IPS-18c (cell line): ENCODE measurements around the gene FGF5.
"Not testable (repeated sequence)": the region's sequence is repeated elsewhere in the genome, so short reads cannot be mapped to it uniquely, and the experiment has no call there.

Experiments used
- H3K4me3 ChIP-seq: 2 replicates; pipeline ENCODE4 v1.7.0; 2013; ENCODE audit warnings: low read depth, mild to moderate bottlenecking, low read length, moderate library complexity; ENCODE audit not compliant: insufficient read depth
- H3K9me3 ChIP-seq: one replicate; pipeline ENCODE4 v1.6.1; 2013; ENCODE audit warnings: mild to moderate bottlenecking, low read length, moderate library complexity; ENCODE audit not compliant: control insufficient read depth, insufficient read depth

Gene FGF5

GRCh38 chr4:80268936-80269335 is 2.5 kb downstream of the FGF5 start:
- H3K4me3 ChIP-seq, result no peak overlapping the region

DNA sequence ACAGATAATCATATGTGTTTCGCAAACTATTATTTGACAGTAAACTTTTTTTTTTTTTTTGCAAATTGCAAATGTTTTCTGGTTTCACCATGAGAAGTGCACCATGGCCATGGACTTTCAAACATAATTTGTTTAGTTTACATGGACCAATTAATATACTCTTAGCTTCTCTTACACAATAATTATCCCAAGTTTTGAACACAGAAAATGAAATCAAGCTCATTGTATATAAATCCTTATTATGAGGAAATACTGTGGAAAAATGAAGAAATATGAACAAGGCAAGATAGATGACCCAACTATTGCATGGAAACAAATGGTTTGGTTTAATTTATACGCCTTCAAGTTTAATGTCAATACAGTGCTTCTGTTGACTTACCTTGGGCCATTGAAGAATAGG is 3.9 kb downstream of the FGF5 start:
- no peaks in the 10 kb centered on the region for H3K9me3 ChIP-seq
- H3K4me3 ChIP-seq, result no peak overlapping the region

More at GRCh38 chr4:80268936-80269335, 2.5 kb downstream of the FGF5 start:
- no peaks in the 10 kb centered on the region for H3K9me3 ChIP-seq

GRCh38 chr4:80270868-80271267 is 4.4 kb downstream of the FGF5 start:
- Histone ChIP-seq H3K4me3 (no peak overlapping the region), H3K9me3 (no peaks in the 10 kb centered on the region)

DNA sequence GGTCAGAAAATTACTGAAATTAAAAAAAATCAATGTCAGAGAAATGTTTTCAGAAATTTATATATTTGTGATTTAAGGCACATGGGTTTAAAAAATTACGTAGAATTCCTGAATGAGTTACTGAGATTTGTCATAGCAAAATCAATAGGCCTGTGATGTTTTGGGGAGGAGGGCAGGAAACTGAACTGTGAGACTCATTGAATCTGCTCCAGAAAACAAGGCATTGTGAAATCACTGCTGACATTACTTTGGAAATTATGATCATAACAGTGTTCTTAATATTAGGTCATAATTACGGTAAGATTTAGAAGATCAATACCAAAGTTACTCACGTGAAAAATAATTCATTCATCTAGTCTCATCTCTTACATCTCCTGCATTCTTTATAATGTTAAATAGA is 5.3 kb downstream of the FGF5 start:
- Histone ChIP-seq H3K4me3 (no peak overlapping the region), H3K9me3 (no peaks in the 10 kb centered on the region)

DNA sequence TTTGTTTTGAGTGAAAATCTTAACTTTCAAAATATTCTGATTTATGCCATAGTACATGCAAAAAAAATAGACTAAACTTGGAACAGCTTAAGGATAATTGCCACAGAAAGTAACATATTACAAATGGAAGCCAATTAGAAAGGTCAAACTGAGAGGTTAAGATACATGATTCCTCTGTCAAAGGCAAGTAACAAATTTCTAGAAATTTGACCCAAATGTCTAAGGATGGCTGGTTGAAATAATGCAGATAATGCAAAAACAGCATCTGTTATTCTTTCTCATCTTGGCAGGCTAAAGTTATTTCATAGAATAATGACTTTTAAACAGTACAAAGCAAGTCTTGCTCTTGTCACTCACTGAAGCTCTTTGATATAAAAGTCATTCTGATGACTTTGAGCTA is 10.5 kb downstream of the FGF5 start:
- Histone ChIP-seq H3K4me3 (no peak overlapping the region), H3K9me3 (no peaks in the 10 kb centered on the region)

DNA sequence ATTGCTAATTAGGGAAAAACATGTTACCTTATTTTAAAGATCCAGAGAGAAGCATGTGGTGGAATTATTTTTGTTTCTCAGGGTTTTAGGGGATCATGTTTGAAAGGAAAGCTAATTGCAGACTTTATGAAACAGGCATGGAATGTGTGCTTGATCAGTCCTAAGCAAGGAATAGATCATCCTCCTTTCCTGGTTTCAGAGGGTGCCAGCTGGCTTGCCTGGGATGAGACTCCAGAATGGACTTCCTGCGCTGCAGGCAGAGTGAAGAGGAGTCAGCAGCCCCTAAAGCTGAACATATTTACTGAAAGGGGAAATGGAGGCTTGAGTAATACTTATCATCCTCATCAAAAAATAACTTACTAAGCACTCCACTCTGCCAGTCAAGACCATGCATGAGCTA is 13.3 kb downstream of the FGF5 start:
- Histone ChIP-seq H3K4me3 (no peak overlapping the region), H3K9me3 (no peaks in the 10 kb centered on the region)

DNA sequence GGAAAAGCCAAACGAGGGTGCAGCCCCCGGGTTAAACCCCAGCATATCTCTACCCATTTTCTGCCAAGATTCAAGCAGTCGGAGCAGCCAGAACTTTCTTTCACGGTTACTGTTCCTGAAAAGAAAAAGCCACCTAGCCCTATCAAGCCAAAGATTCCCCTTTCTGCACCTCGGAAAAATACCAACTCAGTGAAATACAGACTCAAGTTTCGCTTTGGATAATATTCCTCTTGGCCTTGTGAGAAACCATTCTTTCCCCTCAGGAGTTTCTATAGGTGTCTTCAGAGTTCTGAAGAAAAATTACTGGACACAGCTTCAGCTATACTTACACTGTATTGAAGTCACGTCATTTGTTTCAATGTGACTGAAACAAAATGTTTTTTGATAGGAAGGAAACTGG is 20.0 kb downstream of the FGF5 start:
- H3K4me3 ChIP-seq, result no peak overlapping the region
- no peaks in the 10 kb centered on the region for H3K9me3 ChIP-seq

DNA sequence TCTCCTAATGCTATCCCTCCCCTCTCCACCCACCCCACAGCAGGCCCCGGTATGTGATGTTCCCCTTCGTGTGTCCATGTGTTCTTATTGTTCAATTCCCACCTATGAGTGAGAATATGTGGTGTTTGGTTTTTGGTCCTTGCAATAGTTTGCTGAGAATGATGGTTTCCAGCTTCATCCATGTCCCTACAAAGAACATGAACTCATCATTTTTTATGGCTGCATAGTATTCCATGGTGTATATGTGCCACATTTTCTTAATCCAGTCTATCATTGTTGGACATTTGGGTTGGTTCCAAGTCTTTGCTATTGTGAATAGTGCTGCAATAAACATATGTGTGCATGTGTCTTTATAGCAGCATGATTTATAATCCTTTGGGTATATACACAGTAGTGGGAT is 24.2 kb downstream of the FGF5 start:
- H3K4me3 ChIP-seq, H3K9me3 ChIP-seq: not testable (repeated sequence)

DNA sequence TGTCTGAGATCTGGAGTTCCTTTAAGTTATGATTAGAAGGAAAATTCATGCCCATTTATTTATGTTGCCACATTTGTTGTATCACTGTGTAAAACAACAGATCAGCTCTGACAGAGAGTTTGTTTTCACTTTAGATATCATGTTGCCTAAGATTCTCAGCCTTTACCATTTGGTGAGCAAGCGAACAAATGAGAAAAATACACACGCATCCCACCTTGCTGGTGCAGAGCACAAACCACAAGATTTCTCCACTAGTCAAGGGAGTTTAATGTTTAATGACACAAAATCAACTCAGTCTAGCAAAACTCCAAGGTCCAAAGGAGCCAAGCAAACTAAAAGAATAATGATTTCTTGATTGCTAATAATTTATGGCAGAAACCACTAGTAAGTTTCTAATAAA is 27.7 kb downstream of the FGF5 start:
- Histone ChIP-seq H3K4me3 (no peak overlapping the region), H3K9me3 (no peaks in the 10 kb centered on the region)

DNA sequence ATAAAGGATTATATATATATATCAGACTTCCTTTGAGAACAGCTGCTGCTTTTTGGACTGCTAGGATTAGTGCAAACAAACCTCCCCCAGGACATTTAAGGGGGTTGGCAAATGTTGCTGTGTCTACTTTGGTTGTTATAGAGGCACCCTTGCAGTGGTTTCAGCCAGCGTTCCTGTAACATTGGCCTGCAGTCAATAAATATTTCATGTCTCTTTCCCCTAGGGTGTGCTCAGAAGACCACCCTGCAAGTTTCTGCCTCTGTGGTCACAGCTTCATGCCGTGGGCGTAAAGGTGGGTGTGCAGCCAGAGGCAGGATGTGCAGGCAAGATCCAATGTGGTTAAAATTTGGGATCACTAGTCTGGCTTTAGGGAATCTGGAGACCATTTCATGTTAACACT is 28.9 kb downstream of the FGF5 start:
- Histone ChIP-seq H3K9me3 (no peaks in the 10 kb centered on the region), H3K4me3 (no peak overlapping the region)

DNA sequence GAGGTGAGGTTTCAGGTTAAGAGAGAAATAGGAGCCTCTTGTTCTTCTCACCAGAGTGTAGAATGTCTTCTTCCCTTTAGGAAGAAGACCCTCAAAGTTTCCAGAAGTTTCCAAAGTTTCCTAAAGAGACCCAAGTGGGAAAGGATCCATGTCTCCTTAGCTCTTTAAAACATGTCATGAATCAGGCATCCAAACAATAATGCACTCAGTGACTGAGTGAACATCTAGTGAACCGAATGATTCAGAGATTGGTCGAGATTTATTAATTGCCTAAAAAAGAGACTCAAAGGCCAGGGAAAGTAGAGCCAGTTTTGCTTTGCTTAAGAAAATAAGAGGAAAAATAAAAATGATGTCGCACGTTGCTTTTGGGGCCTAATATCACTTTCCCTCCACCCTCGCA is 29.4 kb downstream of the FGF5 start:
- Histone ChIP-seq H3K9me3 (no peaks in the 10 kb centered on the region), H3K4me3 (no peak overlapping the region)

GRCh38 chr4:80301884-80302283 is 35.4 kb downstream of the FGF5 start:
- no peaks in the 10 kb centered on the region for H3K9me3 ChIP-seq
- no peak overlapping the region for H3K4me3 ChIP-seq

- H3K9me3 ChIP-seq, result no peaks in the 10 kb centered on the region
- no peak overlapping the region for H3K4me3 ChIP-seq
Measured at GRCh38 chr4:80302616-80303223, 36.3 kb downstream of the FGF5 start.

DNA sequence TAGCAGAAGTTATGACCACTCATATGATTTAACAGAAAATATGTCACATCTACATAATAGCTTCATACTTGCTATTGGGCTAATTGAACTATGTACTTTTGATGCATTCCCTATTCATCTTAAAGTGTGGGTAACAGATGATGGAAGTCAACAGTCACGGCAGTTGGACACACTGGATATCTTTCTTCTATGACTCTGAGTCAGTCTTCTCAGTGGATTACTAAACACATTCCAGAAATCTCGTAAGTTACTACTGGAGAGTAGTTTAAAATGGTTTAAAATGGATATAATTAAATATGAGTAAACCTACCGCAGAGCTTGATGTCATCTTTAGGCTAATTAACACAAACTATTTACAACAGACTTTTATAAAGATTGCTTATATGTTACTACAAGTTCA is 39.0 kb downstream of the FGF5 start:
- Histone ChIP-seq H3K4me3 (no peak overlapping the region), H3K9me3 (no peaks in the 10 kb centered on the region)

- H3K4me3 ChIP-seq, result no peak overlapping the region
- H3K9me3 ChIP-seq, result no peaks in the 10 kb centered on the region
Measured at GRCh38 chr4:80306260-80306659, 39.8 kb downstream of the FGF5 start.

- no peak overlapping the region for H3K4me3 ChIP-seq
- H3K9me3 ChIP-seq, result no peaks in the 10 kb centered on the region
Measured at GRCh38 chr4:80307183-80307735, 40.8 kb downstream of the FGF5 start.

- Histone ChIP-seq H3K9me3 (no peaks in the 10 kb centered on the region), H3K4me3 (no peak overlapping the region)
Measured at GRCh38 chr4:80307774-80308465, 41.5 kb downstream of the FGF5 start.

- H3K4me3 ChIP-seq, result no peak overlapping the region
Measured at GRCh38 chr4:80308466-80308822, 42.0 kb downstream of the FGF5 start.

More at GRCh38 chr4:80308466-80308822, 42.0 kb downstream of the FGF5 start:
- H3K9me3 ChIP-seq, result no peaks in the 10 kb centered on the region
